ENCODE results near the gene TMEM81.

TMEM81 gene

GRCh38 chr1:205084360-205084759 is at the start of gene TMEM81:
Gene TMEM81, minus strand, starts transcription at chr1:205084460. Its CDS starts 140 bp downstream, at chr1:205084320.
- DNase-seq: no peak

DNA sequence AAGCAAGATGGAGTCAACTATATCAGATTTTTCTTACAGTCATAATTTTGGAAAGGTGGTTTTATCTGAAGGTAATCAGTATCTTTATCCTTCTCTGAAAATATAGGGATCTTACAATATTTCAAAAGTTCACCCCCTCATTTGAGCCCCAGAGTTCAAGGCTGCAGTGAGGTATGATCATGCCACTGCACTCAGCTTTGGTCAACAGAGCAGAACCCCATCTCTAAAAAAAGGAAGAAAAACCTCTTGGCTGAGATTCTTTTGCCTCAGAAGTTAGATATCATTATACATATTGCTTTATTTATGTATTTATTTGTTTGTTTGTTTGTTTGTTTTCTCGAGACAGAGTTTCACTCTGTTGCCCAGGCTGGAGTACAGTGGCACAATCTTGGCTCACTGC is 49.0 kb upstream of the TMEM81 start:
- DNase-seq: no peak

- no peak for DNase-seq
These were observed 45.3 kb upstream of the TMEM81 start for GRCh38 chr1:205129447-205130029.

DNA sequence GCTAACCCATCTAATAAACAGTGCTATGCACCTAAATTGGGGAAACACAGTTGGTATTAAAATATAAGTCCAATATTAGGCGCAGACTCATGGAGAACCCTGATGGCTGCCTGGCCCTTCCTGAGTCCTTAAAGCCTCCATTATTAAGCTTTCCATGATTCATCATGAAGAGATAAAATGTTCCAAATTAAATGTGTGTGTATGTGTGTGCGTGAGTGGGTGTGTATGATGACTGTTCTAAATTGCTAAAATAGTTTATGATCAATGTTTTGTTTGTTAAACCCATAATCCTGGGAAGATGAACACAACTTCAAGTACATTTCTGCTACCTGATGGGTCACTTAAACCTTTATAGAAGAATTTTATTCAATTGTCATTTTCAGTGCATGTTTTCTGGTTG is 43.8 kb upstream of the TMEM81 start:
- DNase-seq: no peak

GRCh38 chr1:205127646-205128045 is 43.4 kb upstream of the TMEM81 start:
- no peak for DNase-seq

- no peak for DNase-seq
These were observed 40.5 kb upstream of the TMEM81 start for GRCh38 chr1:205124726-205125125.

DNA sequence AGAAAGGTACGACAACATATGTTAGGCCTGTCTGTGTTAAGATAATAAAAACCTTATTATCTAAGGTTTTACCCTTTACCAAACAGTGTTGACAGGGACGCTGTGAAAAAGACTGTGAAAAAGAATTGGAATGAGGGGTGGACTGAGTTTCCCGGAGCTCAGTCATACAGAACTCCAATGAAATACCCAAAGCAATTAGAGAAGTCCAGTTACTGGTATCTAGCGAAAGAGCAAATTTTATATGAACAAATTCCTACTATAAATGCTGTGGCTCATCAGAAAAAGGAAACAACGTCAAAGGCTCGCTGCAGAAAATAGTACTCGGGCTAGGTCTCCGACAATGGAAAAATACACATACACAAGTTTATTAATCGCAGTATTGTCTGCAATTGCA is 38.2 kb upstream of the TMEM81 start:
- no peak for DNase-seq

- peak; percentile 89 to 99 (median 93) for DNase-seq
These were observed 37.6 kb upstream of the TMEM81 start, which contains the start of gene RBBP5 for GRCh38 chr1:205121660-205122488. Gene RBBP5, minus strand, starts transcription at chr1:205121978. Its CDS starts 105 bp downstream, at chr1:205121873.

DNA sequence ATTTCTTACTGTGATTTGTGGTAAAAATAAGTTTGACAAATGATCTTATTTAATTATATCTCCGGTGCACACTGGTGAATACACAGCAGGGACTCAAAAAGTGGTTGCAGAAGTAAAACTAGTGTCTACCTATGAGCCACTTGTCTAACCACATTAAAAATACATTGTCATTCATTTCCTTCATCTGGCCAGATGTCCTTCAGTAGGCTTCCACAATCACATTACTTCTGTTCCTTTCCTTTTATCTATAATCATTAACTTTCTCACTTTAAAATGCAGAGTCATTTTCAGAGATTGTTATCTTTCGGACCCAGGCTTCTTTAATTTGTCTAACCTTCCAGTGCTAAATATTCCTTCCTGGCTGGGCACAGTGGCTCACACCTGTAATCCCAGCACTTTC is 34.5 kb upstream of the TMEM81 start:
- no peak for DNase-seq

GRCh38 chr1:205111354-205111753 is 27.1 kb upstream of the TMEM81 start:
- DNase-seq: no peak

DNA sequence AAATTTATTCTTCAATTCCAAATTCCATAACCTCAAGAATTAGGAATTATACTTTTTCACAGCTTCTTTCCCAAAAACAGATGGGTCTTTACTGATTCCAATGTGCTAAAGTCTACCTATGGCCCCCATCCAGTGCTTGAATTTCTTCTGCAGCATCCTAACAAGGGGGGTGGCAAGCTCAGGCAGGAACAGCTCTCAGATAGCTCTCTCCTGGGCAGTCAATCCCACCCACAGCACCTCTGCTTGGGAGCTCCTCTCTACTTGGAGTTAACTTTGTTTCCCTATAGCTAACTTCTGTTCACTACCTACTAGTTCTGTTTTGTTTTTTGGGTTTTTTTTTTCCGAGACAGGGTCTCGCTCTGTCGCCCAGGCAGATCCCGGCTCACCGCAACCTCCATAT is 25.5 kb upstream of the TMEM81 start:
- DNase-seq: no peak

DNA sequence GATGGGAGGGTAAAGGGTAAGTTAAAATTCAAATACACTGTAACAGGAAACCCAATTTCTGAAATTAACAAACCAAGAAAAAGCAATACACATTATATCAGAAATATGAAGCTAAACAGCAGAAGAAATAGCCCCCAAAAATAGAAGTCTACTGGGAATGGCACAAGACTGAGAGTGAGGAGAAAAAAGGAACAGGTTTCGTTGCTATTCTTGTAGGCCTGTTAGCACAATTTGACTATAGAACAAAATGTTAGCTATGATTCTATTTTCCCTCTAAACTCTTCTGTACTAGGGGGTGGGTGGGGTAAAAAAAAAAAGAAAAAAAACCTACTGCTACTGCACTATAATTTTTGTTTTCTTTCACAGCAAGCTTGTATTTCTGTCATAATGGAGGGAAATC is 25.0 kb upstream of the TMEM81 start:
- no peak for DNase-seq

GRCh38 chr1:205108464-205108863 is 24.2 kb upstream of the TMEM81 start:
- DNase-seq: no peak

- DNase-seq: no peak
These were observed 23.1 kb upstream of the TMEM81 start for GRCh38 chr1:205107327-205107726.

DNA sequence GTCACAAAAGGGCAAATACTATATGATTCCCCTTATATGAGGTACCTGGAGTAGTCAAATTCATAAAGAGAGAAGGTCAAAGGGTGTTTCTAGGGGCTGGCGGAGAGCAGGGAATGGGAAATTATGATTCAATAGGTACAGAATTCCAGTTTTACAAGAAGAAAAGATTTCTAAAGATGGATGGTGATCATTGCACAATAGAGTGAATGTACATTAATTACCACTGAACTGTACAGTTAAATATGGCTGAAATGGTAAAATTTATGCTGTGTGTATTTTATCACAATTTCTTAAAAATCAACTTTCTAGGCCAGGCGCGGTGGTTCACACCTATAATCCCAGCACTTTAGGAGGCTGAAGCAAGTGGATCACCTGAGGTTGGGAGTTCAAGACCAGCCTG is 18.1 kb upstream of the TMEM81 start:
- no peak for DNase-seq

DNA sequence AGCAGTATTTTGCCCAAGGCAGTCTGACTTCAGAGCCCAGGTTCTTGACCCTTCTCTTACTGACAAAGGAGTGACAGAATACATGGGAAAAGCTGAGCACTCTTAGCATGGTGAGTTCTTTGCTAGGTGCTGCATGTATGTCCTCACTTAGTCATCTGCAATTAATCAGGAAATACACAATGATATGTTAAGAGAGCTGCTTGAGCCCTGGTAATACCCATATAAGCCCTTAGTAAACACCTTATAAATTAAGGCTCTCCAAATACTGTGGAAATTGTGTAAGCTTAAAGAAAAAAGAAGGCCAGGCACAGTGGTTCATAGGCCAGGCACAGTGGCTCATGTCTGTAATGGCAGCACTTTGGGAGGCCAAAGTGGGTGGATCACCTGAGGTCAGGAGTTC is 14.0 kb upstream of the TMEM81 start:
- no peak for DNase-seq

DNA sequence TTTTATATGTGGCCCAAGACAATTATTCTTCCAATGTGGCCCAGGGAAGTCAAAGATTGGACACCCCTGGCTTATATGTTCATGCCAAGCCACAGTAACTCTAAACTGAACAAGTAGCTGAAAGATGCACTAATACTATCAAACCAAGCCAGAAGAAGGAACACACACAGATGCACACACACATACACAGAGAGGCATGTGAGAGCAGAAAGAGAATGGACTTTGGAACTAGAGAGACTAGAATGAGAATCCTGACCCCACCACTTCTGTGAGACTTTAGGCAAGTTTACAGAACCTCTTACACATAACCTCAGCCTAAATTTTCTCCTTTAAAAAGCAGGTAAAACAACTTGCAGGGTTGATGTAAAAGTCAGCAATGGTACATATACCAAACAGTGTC is 11.2 kb upstream of the TMEM81 start:
- no peak for DNase-seq

- DNase-seq: no peak
These were observed 6.9 kb upstream of the TMEM81 start for GRCh38 chr1:205091043-205091740.

- no peak for DNase-seq
These were observed 4.1 kb upstream of the TMEM81 start for GRCh38 chr1:205088341-205088740.

- no peak for DNase-seq
These were observed 1.8 kb downstream of the TMEM81 start for GRCh38 chr1:205082431-205082830.

DNA sequence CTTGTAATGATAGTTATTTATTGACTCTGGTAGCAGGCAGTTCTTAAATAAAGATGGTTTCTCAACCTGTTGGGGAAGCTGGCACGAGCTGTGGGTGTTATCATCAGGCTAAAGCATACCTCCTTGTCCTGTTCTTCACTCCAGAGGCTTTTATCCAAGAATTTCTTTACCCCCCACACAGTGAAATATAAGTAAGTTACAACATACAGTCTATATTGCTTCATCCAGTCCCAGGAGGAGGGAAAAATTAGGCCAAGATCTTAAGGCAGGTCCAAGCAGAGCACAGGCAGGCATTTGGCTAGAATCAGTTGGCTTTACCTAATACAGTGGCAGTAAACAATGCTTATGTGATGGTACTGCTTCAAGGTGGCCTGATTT is 6.3 kb downstream of the TMEM81 start:
- DNase-seq: no peak

GRCh38 chr1:205077158-205077933 is 6.9 kb downstream of the TMEM81 start:
- no peak for DNase-seq

GRCh38 chr1:205076245-205076761 is 8.0 kb downstream of the TMEM81 start:
- no peak for DNase-seq
